GM19328 (cell line): ENCODE measurements around the gene NRG3.

Experiments
- ATAC-seq: cut with Tn5 transposase; IDR thresholded peaks from one replicate; pipeline ENCODE4 v1.9.1; 2021; ENCODE audit warnings: mild to moderate bottlenecking, moderate library complexity; ENCODE audit not compliant: unreplicated experiment

Gene NRG3

DNA sequence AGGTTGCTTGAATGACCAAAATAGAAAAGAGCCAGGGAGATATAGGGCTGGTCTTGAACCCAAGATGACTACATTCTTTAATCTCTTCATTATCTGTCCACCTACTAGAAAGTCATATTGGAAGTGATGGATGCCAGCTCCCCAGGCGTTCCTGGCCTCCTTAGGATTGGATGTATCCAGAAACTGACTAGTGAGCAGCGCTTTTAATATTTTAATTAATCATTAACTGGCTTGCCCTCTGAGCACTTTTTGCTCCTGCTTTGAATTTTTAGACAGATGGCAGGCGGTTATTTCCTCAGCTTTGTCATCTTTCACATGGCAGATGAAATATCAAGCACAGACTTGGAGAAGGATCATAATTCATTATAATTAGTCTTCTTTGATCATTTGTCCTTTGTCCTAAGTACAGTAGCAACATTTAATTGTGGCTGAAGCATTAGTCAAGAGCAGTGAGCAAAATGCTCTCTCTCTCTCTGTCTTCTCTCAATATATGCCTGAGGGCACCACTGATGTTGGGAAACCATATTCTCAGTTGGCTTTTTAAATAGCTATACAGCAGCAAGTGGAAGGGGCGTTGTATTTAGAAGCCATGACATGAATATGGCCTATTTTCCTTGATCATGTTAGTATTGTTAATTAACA, 588.0 kb downstream of the NRG3 start:
- ATAC-seq = no peak

- ATAC-seq = no peak
Observed at GRCh38 chr10:82463614-82464013, 588.6 kb downstream of the NRG3 start.

- ATAC-seq = no peak
Observed at GRCh38 chr10:82464191-82464818, 589.3 kb downstream of the NRG3 start.

- ATAC-seq = no peak
Observed at GRCh38 chr10:82464966-82465365, 590.0 kb downstream of the NRG3 start.

- ATAC-seq = no peak
Observed at GRCh38 chr10:82468453-82468852, 593.5 kb downstream of the NRG3 start.

- no peak for ATAC-seq
Observed at GRCh38 chr10:82472406-82473335, 597.7 kb downstream of the NRG3 start.

- no peak for ATAC-seq
Observed at GRCh38 chr10:82477776-82478175, 602.8 kb downstream of the NRG3 start.

DNA sequence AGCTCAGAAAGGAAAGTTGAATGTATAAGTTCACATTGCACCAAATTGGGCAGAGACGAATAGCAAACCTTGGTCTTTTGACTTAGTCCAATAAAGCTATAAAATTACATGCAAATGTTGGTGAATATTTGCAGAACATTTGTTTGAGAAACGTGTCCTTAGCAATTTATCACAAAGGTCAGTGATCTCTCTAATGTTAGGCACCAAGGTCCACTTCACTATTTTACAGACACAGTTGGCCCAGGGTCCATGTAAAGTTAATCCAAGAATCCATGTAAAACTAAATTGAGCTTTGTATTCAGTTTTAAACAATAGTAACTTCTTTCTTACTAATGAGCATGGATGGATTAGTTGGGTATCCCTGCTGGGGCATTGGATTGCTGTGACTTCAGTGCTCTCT, 617.7 kb downstream of the NRG3 start:
- no peak for ATAC-seq

DNA sequence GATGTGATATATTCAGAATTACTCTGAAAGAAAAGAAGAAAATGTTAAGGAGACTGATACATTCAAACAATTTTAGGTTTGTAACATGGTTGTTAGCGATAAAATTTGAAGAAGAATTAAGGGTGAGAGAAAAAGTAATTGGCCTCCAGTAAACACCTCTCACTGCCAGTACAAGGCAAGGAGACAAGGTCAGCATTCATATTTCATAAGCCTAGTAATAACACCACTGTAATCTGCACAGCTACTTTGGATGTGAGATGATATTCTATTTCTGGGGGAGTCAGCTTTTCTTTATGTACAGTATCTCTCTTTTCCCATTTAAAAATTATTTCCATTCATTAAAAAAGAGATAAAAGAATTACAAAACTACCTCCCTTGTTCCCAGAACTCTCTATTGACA, 621.1 kb downstream of the NRG3 start:
- no peak for ATAC-seq

GRCh38 chr10:82497439-82497838, 622.4 kb downstream of the NRG3 start:
- ATAC-seq = no peak

DNA sequence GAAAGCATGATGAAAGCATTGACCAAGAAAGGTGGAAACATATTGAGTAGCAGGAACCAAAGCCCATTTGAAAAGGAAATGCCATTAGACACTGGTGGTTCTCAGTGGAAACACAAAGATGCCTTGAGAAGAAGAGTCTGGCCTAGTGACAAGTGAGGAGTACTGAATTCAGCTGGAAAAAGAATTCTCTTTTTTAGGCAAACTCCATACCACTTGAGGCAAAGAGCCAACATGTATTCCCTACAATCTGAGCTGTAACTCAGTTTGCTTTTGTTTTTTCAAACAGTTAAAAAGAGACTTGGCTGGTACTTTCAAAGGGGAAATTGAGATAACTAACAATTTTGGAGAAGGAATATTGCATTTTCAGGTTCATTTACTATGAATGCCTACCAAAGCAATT, 624.0 kb downstream of the NRG3 start:
- ATAC-seq = no peak

- no peak for ATAC-seq
Observed at GRCh38 chr10:82505009-82505408, 630.0 kb downstream of the NRG3 start.

DNA sequence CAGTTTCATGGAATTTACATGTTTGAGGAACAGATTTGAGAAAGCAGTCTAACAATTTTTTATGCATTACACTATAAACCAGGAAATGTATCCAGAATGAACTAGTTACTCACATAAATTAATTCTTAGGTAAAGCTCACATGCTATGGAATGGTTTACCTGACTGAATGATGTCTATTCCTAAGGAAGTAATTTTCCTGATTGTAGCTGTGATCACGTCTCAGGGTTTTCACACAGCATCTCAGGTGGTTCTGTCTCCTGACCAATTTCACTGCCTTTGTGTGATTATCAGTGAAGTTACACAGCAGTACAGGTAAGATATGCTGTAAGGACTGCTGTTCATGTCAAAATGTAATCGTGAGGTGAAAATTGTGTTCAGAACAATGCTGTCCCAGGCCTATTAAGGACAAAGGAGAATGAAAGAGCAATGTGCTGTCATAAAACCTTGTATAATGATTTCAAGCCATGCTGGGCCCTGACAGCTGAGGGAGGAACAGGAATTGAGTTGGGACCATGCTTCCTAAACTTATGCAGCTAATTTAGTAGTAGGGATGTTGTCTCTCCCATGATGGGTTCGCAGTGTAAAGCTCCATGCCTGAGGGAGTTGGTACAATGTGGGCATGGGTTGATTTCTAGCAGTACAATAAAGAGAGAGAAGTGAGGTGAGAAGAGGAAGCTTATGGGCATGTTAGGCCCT, 631.8 kb downstream of the NRG3 start:
- ATAC-seq = no peak

GRCh38 chr10:82515256-82515655, 640.3 kb downstream of the NRG3 start:
- no peak for ATAC-seq

DNA sequence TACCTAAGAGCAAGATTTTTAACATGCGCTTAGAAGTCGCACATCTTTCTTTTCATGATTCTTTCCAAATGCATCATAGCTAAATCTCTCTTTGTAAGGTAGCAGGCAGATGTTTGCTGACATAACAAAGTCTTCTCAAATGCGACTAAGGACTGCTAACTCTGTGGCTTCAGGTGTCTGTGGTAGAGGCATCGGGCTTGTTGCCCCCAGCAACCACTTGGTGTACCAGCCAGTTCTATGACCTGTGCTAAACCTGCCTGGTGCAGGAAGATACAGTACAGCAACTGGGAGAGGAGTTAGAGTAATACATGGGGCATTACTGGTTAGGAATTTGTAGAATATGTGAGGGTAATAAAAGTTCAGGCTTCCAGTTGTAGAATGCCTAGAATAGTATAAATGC, 654.1 kb downstream of the NRG3 start:
- ATAC-seq = no peak

GRCh38 chr10:82535457-82535856, 660.5 kb downstream of the NRG3 start:
- no peak for ATAC-seq

DNA sequence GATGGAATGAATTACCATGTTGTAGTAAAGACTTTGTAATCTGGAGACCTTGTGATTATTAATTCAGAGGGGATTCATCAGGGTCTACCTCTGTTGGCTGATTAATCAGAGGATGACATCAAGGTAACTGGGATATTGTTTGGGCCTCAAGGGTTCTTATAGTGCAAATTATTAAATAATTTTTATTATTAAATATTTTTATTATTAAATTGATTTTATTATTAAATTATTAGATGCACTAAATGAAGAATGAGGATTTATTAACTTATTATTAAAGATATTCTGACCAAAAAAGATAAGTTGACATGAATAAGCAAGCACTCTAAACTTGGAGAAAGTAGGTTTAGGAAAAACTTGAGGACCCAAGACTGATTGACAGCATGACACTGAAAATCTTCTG, 661.7 kb downstream of the NRG3 start:
- ATAC-seq = no peak

DNA sequence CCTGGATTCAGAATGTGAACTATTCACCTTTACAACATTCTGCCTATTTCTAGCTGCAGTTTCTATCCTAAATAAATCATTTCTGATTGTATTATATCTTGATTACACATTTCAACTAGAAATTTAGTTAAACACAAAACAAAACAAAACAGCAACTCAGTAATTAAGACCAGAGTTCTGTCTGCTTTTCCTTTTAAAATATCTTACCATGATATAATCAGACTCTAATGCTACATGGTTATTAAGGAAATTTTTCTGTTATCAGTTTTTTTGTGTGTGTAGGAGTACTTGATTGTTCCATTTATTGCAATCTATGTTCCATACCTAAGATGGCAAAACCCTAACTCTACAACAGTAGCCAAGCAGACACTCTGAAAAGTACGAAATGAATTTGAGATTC, 663.3 kb downstream of the NRG3 start:
- no peak for ATAC-seq

DNA sequence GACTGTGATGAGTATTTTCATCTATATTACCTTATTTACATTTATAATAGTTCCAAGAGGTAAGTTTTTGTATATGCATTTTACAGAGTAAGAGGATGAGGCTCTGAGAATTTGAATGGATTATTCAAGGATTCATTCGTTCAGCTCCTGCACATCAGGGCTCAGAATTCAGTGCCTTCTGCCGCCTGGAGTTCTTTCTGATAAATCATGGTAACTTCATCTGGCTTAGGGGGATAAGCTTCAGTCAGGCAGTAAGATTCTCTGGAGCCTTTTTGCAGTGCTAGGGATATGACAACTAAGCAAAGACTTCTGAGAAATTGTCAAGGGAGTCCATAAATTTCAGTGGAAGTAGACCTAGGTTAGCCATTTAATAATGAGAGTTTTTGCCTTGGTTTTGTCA, 668.6 kb downstream of the NRG3 start:
- ATAC-seq = no peak

DNA sequence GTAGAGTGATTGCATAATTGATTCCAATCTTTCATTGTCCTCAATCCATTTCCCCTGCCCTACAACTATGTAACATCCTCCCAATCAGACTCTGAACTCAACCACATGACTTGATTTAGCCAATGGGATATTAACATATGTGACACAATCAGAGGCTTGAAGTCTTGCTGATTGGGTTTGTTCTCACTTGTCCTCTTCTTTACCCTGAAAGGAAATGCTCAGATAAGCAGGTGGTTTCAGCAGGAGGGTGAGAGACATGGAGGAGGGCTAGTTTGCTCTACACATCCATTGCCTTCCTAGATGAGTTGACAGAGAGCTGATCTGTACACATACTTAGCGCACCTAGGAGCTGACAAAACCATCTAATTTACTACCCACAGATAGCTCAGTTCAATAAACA, 669.4 kb downstream of the NRG3 start:
- no peak for ATAC-seq

DNA sequence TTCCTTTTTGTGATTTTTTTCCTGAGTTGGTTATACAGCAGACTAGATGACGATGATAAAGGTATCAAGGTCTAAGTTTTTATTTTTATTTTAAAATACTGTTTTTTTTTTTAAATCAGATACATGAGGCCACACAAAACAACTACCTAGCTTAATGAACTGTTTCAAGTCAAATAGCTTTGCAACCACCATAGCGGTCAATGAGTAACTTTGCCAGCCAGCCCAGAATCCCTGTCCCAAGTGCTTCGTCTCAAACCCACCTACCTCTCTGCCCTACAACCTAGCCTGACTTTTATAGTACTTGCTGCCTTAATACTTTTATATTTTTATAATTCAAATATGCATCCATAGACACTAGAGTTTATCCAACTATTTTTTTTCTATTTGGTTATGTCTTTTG, 676.5 kb downstream of the NRG3 start:
- ATAC-seq = no peak
